HG03354 (cell line): ENCODE data around the gene DIP2C.
"Not testable (repeated sequence)": the region's sequence is repeated elsewhere in the genome, so short reads cannot be mapped to it uniquely, and the experiment has no call there.

Experiments
- ATAC-seq: cut with Tn5 transposase; IDR thresholded peaks from one replicate; pipeline ENCODE4 v1.9.1; 2021; ENCODE audit warnings: mild to moderate bottlenecking; ENCODE audit not compliant: unreplicated experiment, poor library complexity, severe bottlenecking

DIP2C gene

DNA sequence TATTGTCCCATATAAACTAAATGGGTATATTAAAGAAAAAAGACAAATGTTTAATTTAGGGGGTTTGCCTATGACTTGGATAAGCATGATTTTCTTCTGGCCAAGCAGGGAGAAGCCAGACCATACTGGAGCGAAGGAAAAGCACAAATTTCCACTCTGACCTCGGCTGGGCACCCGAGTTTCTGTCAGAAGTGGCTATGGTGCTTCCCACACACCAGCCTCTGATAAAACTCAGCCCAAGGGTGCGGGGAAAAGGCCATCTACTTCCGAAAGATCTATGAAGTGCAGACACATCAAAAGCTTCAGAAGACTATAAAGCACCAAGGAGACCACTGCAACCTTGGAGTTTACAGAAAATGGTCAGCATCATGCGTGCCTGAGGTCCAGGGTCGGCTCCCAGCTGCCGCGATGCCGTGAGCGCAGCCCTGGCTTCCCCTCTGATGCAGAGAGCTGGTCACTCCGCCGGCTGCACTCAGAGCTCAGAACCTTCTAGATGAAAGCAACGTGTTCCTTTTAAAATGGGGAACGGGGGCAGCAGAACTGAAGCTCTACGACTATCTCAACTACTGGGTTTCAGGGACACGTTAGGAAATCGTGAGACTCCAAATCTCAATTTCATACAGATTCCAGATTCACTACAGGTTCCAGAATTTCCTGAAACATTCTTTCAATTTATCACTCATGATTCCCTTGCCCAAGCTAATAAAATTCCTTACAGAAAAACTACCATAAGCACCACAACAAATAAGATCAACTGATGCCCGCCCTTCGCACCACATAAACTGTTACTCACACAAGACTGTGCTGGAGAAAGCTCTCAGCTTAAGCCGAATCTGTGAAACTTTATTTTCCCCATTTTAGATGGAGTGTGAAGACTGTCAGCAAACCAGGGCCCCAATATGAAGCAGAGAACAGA lies 84.5 kb downstream of the DIP2C start:
- no peak for ATAC-seq

DNA sequence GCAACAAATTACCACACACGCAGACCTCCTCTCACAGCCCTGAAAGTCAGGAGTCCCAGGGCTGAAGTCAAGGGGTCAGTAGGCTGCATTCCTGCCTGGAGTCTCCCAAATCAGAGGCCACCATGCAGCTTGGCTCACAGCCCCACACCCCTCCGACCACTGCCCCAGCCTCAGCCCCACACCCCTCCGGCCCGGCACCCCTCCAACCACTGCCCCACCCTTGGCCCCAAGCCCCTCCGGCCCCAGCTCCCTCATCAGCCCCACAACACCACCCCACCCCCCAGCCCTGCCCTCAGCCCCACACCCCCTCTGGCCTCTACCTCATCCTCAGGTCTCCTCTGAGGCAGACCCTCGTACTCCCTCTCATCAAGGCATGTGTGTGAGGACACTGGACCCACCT lies 85.7 kb downstream of the DIP2C start:
- ATAC-seq: no peak

DNA sequence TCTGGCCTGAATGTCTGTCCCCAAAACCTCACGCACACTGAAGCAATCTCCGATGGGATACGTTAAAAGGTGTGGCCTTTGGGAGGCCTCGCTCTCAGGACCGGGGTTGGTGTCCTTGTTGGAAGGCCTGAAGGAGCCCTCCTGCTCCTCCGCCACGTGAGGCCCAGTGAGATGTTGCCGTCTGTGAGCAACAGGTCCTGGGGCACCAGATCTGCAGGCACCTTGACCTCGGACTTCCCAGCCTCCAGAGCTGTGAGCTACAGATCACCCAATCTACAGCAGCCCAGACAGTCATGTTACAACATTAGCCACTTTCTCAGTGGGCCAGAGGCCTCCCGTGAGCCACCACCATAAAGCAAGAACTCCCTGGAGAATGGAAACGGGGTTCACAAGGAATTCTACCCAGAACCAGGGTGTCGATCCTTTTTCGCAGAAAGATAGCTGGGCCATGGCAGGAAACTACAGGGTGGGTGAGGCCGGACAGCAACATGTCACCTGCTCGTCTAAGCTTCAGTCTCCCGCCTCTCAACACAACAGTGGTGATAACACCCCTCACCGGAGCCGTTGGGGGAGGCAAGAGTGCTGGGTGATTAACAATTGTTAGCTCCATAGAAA lies 87.0 kb downstream of the DIP2C start:
- no peak for ATAC-seq

DNA sequence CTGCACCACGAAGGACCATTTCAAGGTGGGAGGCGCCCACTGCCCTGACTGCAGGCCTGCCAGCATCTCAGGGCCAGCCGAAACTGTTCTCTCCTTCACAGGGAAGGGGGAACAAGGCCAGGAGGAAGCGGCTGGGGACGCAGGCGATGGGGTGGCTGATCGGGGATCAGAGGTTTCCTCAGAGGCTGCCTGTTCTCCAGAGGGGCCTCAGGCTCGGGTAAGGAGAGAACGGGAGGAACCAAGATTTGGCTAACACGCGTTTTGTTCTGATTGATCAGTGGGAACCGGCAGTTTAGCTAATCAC lies 87.9 kb downstream of the DIP2C start:
- no peak for ATAC-seq

DNA sequence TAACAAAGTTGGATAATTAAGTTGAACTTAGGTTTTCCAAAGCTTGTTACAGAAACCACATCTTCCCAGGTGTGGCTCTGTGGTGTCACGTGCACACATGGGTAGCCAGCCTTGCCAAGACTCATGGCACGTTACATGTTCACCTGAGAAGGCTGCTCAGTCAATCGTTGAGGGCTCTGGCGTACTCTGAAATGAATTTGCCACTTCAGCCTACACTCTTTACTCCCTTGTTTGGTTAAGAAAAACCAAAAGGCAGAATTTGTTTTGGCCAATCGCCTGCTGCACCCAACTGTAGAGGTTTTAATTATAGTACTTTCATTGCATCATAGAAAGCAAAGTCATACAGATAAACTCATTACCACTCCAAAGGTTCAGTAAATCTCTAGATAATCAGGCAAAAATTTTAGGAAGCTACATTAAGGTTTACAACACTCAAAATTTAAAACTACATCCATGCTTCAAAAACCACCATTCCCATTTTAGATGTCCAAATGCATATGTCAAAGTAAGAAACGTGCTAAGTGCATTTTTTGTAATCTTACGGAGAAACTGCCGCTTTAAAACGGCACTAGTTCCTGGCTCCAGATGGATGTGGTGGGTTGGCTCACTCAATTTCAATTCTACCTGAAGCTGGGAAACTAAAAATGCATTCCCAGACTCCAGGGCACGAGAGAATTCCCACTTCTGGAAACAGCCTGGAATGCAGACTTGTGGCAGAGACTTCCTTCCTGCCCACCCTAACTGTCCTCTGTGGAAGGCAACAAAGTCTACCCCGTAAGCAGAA lies 88.4 kb downstream of the DIP2C start:
- ATAC-seq: no peak

DNA sequence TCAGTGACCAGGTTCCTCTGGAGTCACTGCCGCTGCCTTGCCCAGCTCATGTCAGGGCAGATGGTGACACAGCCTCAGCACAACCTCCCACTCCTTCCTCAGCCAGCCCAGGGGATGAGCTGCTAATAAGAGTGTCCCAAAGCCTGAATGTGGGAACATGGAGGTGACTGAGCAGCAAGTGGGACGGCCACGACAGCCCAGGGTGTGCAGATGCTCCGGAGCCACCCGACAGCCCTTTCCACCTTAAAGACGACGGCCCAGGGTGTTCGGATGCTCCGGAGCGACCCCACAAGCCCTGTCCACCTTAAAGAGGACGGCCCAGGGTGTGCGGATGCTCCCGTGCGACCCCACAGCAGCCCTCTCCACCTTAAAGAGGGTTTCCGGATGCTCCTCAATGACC lies 89.2 kb downstream of the DIP2C start:
- no peak for ATAC-seq

DNA sequence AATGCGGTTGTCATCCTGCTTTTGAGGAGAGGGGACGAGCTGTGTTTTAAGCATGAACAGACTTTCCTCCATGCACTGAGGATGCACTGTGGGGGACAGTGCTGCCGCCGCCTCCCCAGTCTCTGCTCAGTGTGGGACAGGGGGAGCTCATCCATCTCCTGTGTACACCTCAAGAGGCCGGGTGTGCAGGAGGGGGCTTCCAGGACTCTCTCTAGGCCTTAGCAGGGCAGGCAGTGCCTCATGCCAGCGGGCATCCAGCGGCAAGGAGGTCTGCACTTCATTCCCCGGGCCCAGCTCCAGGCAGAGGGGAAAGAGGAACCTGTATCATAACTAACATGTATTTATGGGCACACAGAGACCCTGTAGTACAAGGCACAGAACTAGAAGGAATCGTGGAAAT lies 89.7 kb downstream of the DIP2C start:
- no peak for ATAC-seq

DNA sequence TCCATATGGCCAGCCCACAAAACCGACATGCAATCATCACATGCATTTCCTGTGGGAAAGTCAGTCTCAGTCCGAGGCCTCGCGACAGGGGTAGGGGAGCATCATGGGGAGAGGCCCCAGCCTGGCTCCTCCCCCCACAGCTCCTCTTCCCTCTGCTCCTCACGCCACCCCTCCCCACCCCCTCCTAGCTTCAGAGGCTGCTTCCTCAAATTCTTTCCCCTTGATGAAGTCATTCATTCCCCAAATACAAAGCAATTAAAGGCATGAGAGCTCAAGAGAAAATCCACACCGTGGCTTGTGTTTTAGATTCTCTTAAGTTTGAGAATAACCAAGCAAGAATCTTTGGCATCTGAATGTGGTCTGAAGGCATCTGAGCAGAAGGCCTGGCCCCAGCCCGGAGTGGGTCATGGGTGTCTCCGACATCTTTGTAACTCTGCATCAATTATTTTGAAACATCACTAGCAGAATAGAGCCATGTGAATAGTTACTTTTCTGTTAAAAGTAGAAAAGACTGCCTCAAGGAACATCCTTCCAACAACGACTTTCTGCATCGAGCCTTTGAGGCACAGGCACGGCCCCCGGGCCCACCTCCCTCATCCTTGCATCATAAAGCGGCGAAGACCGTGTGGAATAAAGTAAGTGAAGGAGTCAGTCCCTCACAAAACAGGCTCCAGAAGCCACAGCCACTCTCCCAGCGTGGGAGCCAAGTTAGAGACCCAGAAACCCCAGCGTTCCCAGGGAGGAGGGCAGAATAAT lies 90.9 kb downstream of the DIP2C start:
- no peak for ATAC-seq

DNA sequence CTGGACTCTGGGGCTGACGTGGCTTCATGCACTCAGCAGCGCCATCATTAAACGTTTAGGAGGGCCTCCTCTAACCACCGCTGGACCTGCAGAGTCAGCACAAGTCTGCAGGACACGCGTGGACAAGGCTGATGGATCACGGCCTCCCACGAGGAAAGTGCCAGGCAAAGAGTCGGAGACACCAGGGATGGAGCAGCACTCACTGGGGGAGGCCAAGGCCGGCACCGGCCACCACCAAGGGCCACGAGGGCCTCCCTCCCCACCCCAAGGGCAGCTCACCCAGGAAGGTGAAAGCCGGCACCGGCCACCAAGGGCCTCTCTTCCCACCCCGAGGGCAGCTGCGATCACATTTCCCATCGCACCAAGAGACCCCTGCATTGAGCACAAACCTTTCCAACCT lies 91.5 kb downstream of the DIP2C start:
- ATAC-seq: no peak

DNA sequence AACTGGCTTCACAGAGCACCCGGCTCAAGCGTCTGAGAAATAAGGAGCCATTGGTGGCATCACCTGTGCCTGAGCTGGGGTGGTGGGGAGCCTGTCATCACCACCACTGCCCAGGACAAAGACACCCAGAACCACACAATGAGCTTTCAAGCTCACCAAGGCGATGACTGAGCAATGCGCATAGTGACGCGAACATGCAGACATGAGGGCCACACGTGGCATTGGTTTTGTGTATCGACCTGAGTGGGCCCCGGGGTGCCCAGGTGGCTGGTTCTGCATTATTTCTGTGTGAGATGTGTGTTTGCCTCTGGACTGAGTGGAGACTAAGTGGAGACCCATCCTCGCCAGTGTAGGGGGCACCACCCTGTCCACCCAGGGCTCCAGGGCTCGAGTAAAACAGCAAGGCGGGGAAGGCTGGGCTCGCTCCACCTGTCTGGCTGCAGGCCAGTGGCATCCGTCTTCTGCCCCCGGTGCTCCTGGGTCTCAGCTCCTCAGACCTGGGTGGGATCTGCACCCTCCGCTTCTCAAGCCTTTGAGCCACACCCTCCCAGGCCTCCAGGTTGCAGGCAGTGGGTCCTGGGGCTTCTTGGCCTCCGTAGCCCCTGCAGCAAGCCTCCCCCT lies 92.6 kb downstream of the DIP2C start:
- no peak for ATAC-seq

DNA sequence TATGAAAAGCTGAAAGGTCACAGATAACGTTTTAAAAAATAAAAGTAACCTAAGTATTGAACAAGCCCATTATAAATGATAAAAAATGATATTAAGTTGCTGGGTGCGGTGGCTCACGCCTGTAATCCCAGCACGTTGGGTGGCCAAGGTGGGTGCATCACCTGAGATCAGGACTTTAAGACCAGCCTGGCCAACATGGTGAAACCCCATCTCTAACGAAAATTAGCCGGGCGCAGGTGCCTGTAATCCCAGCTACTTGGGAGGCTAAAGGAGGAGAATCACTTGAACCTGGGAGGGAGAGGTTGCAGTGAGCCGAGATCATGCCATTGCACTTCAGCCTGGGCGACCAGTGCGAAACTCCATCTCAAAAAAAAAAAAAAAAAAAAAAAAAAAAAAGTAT lies 93.3 kb downstream of the DIP2C start:
- not testable (repeated sequence) for ATAC-seq

DNA sequence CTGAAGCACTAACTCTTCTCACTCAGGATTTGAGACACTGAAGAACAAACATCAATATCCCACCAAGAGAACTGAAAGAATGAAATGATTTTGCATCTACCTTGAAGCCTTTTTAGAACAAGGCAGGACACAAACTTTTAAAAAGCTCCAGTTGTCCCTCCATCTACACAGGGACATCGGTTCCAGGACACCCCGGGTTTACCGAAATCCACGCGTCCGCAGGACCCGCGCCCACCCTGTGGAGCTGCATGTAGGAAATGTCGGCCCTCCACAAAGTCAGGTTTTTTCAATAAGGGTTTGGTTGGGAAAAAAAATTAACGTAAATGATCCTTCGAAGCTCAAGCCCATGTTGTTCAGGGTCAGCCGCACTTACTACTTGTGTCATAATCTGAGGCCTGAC lies 94.0 kb downstream of the DIP2C start:
- ATAC-seq: no peak

DNA sequence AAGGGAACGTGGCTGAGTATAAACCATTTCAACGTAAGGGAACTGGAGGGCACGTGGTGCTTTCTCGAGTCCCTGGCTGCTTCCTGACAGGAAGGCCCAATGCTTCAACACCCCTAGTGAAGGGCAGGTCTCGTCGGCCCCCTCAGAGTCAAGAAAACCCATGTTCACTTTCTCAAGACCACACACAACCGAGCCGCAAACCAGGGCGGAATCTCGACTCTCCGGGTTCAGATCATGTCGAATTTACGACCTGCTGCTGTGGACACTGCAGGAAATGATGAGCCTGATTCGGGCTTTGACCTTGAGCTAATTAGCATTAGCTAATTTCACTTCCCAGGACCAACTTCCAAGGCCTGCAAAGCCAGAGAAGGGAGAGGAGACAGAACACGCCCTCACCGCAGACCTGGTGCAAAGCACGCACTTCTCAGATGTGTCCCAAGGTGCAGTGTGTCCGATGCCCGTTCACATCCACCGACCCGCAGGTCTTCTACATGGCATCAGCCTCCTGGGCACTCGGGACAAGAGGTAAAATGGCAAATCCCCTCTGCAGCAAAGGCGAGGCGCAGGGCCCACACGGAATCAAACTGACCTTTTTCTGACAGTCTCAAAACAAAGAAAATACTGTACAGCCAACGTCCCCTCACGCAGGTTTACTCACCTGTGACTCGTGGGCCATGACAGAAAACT lies 94.7 kb downstream of the DIP2C start:
- no peak for ATAC-seq

DNA sequence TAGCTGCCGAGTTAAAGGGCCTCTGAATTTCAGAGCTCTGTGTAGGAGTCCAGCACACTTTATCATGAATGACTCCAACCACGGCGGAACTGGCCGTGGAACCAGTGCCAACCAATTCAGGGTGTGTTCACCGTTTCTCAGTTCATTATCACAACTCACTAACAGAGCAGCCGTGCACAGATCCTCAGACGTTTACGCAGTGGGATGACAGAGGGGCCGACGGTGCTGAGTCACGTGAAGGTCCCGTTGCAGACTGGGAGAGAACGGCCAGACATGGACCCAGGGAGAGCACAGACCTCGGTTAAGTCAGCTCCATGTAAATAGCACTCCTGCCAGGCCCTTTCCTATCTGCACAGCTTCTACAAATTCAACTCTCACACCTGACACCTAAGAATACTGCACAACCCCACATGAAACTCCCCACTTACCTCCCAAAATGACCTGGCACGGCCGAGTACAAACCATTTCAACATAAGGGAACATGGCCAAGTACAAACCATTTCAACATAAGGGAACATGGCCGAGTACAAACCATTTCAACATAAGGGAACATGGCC lies 95.5 kb downstream of the DIP2C start:
- no peak for ATAC-seq

DNA sequence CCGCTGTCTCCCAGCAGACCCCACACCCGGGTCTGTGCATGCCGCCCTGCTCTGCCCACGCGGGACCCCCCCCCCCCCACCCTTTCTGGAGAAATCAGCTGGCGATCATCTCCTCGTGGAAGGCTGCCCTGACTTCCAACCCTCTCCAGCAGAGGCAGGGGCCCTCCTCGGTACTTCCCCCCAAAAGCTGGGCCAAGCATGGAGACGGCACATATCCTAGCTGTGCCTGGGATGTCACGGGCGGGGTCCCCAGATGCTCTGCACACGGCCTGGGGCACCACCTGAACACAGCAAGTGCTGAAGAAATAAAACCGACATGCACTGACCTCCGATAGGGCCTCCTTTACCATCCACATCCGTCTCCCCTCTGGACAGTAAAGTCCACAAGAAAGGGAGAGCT lies 96.0 kb downstream of the DIP2C start:
- no peak for ATAC-seq

DNA sequence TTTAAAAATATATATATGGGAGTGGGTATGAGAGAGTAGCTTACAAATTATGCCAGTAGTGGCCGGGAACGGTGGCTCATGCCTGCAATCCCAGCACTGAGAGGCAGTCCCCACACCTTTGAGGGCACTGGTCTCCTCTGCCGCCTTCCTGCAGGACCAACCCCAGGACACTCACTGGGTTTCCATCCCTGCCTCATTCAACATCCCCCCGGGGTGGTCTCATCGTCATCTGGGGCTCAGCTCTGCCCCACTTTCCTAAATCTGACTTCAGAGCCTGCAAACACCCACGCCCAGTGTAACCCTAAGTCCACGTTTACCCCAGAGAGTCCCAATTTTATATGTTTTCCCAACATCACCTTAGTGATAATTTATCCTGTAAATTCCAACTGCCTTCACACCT lies 96.5 kb downstream of the DIP2C start:
- ATAC-seq: no peak

DNA sequence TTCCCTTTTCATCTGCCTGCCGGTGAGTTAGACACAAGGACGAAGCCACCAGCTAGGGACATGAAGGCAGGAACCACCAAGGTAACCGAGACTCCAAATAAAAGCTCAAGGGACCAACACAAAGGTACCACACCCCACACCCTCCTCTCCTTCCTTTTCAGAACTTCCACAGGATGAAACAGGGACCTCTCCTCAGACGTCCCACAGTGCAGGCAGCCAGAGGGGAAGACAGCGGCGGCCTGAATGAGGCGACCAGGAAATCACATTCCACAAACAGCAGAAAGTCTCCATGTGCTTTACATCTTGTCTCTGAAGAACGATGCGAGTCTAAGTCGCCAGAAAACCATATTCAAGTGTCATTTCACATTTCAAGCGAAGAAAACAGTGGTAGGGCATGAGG lies 97.8 kb downstream of the DIP2C start:
- ATAC-seq: no peak

DNA sequence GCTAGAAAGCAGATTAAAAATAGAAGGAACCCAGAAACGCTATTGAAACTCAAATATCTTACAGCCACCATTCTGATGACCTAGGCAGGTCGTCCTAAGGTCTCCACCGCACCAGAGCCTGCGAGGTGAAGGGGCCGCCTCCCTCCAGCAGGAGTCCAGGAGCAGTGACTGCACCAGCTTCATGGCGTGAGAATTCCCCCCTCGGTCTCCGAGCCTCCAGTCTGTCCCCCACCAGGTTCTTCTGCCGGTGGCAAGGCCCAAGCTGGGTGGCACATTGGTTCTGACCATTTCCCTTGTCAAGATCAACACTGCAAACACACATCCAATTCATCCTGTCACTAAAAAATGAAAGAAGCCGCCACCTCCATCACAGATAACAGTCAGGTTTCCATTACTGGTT lies 98.7 kb downstream of the DIP2C start:
- no peak for ATAC-seq
